ENCODE measurements around the gene PIRT.
A peak's percentile ranks its signal among the peaks of the same experiment; 100 is the strongest.

PIRT gene

DNA sequence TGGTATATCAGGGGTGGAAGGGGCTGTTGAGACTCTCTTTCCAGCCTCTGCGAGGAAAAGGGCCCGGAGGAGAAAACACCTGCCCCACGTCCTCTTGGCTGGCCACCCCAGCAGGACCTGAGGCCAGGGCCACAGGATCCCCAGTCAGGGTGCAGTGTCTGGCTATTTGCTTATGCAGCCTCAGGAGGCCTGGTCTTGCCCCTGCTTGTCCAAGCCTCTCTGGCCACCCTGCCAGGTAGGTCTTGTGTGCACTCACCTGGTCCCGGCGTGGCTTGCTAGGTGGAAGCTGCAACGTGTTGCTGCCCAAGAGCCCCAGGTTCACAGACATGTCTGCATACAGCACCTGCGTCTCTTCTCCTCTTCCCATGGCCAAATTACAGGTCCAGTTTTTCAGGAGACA, 34.5 kb downstream of the PIRT start:
- no peak overlapping the region for H4K12ac ChIP-seq (ENCODE audit: low read depth, low read length)
- no peak overlapping the region for H3K9ac ChIP-seq (ENCODE audit: low read length)
- H3K4me3 ChIP-seq (ENCODE audit: low read depth, low read length), result no peak overlapping the region
- H3K27me3 ChIP-seq (ENCODE audit: insufficient read depth, low read length), result no peaks in the 10 kb centered on the region
- H3K4me1 ChIP-seq (ENCODE audit: control insufficient read depth in 1 of 2, insufficient read depth in 2 of 2, low read length in 2 of 2), result peaks cover 0 to 6% of the 10 kb centered on the region in 2 experiments
- H3K9me3 ChIP-seq (ENCODE audit: insufficient read depth, low read depth, low read length), result peaks cover 1% of the 10 kb centered on the region
- no peak overlapping the region for H4K91ac ChIP-seq (ENCODE audit: low read depth, low read length)
- no peak overlapping the region for H2AFZ ChIP-seq (ENCODE audit: insufficient read depth, low read length, poor library complexity)
- no peak for DNase-seq
- H2BK5ac ChIP-seq (ENCODE audit: low read depth, low read length, poor library complexity), result no peak overlapping the region
- H3K36me3 ChIP-seq (ENCODE audit: control insufficient read depth in 1 of 2, insufficient read depth in 2 of 2, low read length in 2 of 2), result no peaks in the 10 kb centered on the region
- WGBS (ENCODE audit: extremely low coverage, insufficient coverage, insufficient read length), result no CpG with 5 or more reads among the region's 7 CpGs
- no peak overlapping the region for H2BK12ac ChIP-seq (ENCODE audit: low read length)
- no peak overlapping the region for H3K23ac ChIP-seq (ENCODE audit: low read length)
- no peak overlapping the region for H4K8ac ChIP-seq (ENCODE audit: low read depth, low read length)
- no peaks in the 10 kb centered on the region for H3K79me2 ChIP-seq (ENCODE audit: control insufficient read depth, insufficient read depth, low read length, poor library complexity)
- no peak overlapping the region for H3K27ac ChIP-seq (ENCODE audit: low read depth, low read length)
- H2BK120ac ChIP-seq (ENCODE audit: insufficient read depth, low read length, poor library complexity), result no peak overlapping the region
- H3K4me2 ChIP-seq (ENCODE audit: low read length), result no peak overlapping the region
- H3K4ac ChIP-seq (ENCODE audit: low read depth, low read length), result no peak overlapping the region
- no peak overlapping the region for H2AK5ac ChIP-seq (ENCODE audit: low read length)
- no peak overlapping the region for H3K18ac ChIP-seq (ENCODE audit: low read length)
- H3K79me1 ChIP-seq (ENCODE audit: low read length), result no peaks in the 10 kb centered on the region
- no peak overlapping the region for H3K14ac ChIP-seq (ENCODE audit: low read length)

- Histone ChIP-seq H3K27me3 (ENCODE audit: insufficient read depth, low read length) (no peaks in the 10 kb centered on the region), H3K14ac (ENCODE audit: low read length) (no peak overlapping the region), H2BK12ac (ENCODE audit: low read length) (no peak overlapping the region), H3K4me1 (ENCODE audit: control insufficient read depth in 1 of 2, insufficient read depth in 2 of 2, low read length in 2 of 2) (peaks cover 4 to 9% of the 10 kb centered on the region in 2 experiments), H3K9me3 (ENCODE audit: insufficient read depth, low read depth, low read length) (peaks cover 1% of the 10 kb centered on the region), H3K23ac (ENCODE audit: low read length) (no peak overlapping the region), H4K91ac (ENCODE audit: low read depth, low read length) (no peak overlapping the region), H3K79me1 (ENCODE audit: low read length) (no peaks in the 10 kb centered on the region), H4K8ac (ENCODE audit: low read depth, low read length) (no peak overlapping the region), H3K36me3 (ENCODE audit: control insufficient read depth in 1 of 2, insufficient read depth in 2 of 2, low read length in 2 of 2) (no peaks in the 10 kb centered on the region), H3K9ac (ENCODE audit: low read length) (no peak overlapping the region), H3K18ac (ENCODE audit: low read length) (no peak overlapping the region), H3K79me2 (ENCODE audit: control insufficient read depth, insufficient read depth, low read length, poor library complexity) (no peaks in the 10 kb centered on the region), H3K4me2 (ENCODE audit: low read length) (no peak overlapping the region), H3K4me3 (ENCODE audit: low read depth, low read length) (no peak overlapping the region), H2AFZ (ENCODE audit: insufficient read depth, low read length, poor library complexity) (no peak overlapping the region), H4K12ac (ENCODE audit: low read depth, low read length) (no peak overlapping the region), H3K4ac (ENCODE audit: low read depth, low read length) (no peak overlapping the region), H2BK5ac (ENCODE audit: low read depth, low read length, poor library complexity) (no peak overlapping the region), H2AK5ac (ENCODE audit: low read length) (no peak overlapping the region), H2BK120ac (ENCODE audit: insufficient read depth, low read length, poor library complexity) (no peak overlapping the region), H3K27ac (ENCODE audit: low read depth, low read length) (no peak overlapping the region)
- no peak for DNase-seq
- no CpG with 5 or more reads among the region's 14 CpGs for WGBS (ENCODE audit: extremely low coverage, insufficient coverage, insufficient read length)
Observed at GRCh38 chr17:10802496-10803284, 35.2 kb downstream of the PIRT start.

- Histone ChIP-seq H4K91ac (ENCODE audit: low read depth, low read length) (no peak overlapping the region), H3K23ac (ENCODE audit: low read length) (no peak overlapping the region), H3K27me3 (ENCODE audit: insufficient read depth, low read length) (no peaks in the 10 kb centered on the region), H3K4me3 (ENCODE audit: low read depth, low read length) (no peak overlapping the region), H3K27ac (ENCODE audit: low read depth, low read length) (no peak overlapping the region), H3K4me2 (ENCODE audit: low read length) (peak overlapping the region; percentile 26), H3K36me3 (ENCODE audit: control insufficient read depth in 1 of 2, insufficient read depth in 2 of 2, low read length in 2 of 2) (no peaks in the 10 kb centered on the region), H3K4me1 (ENCODE audit: control insufficient read depth in 1 of 2, insufficient read depth in 2 of 2, low read length in 2 of 2) (peaks cover 5 to 11% of the 10 kb centered on the region in 2 experiments), H3K9ac (ENCODE audit: low read length) (no peak overlapping the region), H4K8ac (ENCODE audit: low read depth, low read length) (no peak overlapping the region), H2AK5ac (ENCODE audit: low read length) (no peak overlapping the region), H3K4ac (ENCODE audit: low read depth, low read length) (no peak overlapping the region), H3K79me1 (ENCODE audit: low read length) (no peaks in the 10 kb centered on the region), H3K9me3 (ENCODE audit: insufficient read depth, low read depth, low read length) (peaks cover 1% of the 10 kb centered on the region), H3K79me2 (ENCODE audit: control insufficient read depth, insufficient read depth, low read length, poor library complexity) (no peaks in the 10 kb centered on the region), H2BK5ac (ENCODE audit: low read depth, low read length, poor library complexity) (no peak overlapping the region), H4K12ac (ENCODE audit: low read depth, low read length) (no peak overlapping the region), H3K14ac (ENCODE audit: low read length) (no peak overlapping the region), H3K18ac (ENCODE audit: low read length) (no peak overlapping the region), H2BK12ac (ENCODE audit: low read length) (no peak overlapping the region), H2AFZ (ENCODE audit: insufficient read depth, low read length, poor library complexity) (no peak overlapping the region), H2BK120ac (ENCODE audit: insufficient read depth, low read length, poor library complexity) (no peak overlapping the region)
- peak in 1 of 2 donors; percentile 34 for DNase-seq
- no CpG with 5 or more reads among the region's 7 CpGs for WGBS (ENCODE audit: extremely low coverage, insufficient coverage, insufficient read length)
Observed at GRCh38 chr17:10799407-10799806, 38.5 kb downstream of the PIRT start.

DNA sequence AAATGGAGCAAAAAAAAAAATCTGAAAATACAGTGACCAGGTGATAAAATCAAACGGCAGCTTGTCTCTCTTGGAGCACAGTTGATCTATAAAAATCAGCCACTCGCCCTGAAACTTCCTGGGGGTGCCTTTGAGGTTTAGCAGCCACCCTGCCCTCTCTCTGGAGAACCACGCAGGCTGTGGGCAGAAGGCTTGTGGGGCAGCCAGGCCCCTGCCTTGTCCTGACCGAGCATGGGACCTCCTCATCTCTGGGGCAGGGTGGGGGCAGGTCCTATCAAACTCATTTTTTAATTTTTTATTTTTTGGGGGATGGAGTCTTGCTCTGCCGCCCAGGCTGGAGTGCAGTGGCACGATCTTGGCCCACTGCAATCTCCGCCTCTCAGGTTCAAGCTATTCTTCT, 39.0 kb downstream of the PIRT start:
- Histone ChIP-seq H2BK120ac (ENCODE audit: insufficient read depth, low read length, poor library complexity) (no peak overlapping the region), H2AFZ (ENCODE audit: insufficient read depth, low read length, poor library complexity) (no peak overlapping the region), H2AK5ac (ENCODE audit: low read length) (no peak overlapping the region), H3K79me1 (ENCODE audit: low read length) (no peaks in the 10 kb centered on the region), H3K23ac (ENCODE audit: low read length) (no peak overlapping the region), H3K4me1 (ENCODE audit: control insufficient read depth in 1 of 2, insufficient read depth in 2 of 2, low read length in 2 of 2) (peaks cover 5 to 11% of the 10 kb centered on the region in 2 experiments), H3K4me3 (ENCODE audit: low read depth, low read length) (no peak overlapping the region), H4K8ac (ENCODE audit: low read depth, low read length) (no peak overlapping the region), H3K4ac (ENCODE audit: low read depth, low read length) (no peak overlapping the region), H3K9ac (ENCODE audit: low read length) (no peak overlapping the region), H3K14ac (ENCODE audit: low read length) (no peak overlapping the region), H3K36me3 (ENCODE audit: control insufficient read depth in 1 of 2, insufficient read depth in 2 of 2, low read length in 2 of 2) (no peaks in the 10 kb centered on the region), H2BK5ac (ENCODE audit: low read depth, low read length, poor library complexity) (no peak overlapping the region), H4K91ac (ENCODE audit: low read depth, low read length) (no peak overlapping the region), H3K18ac (ENCODE audit: low read length) (no peak overlapping the region), H4K12ac (ENCODE audit: low read depth, low read length) (no peak overlapping the region), H3K4me2 (ENCODE audit: low read length) (no peak overlapping the region), H2BK12ac (ENCODE audit: low read length) (no peak overlapping the region), H3K9me3 (ENCODE audit: insufficient read depth, low read depth, low read length) (peaks cover 1% of the 10 kb centered on the region), H3K79me2 (ENCODE audit: control insufficient read depth, insufficient read depth, low read length, poor library complexity) (no peaks in the 10 kb centered on the region), H3K27me3 (ENCODE audit: insufficient read depth, low read length) (no peaks in the 10 kb centered on the region), H3K27ac (ENCODE audit: low read depth, low read length) (no peak overlapping the region)
- WGBS (ENCODE audit: extremely low coverage, insufficient coverage, insufficient read length), result no CpG with 5 or more reads among the region's 7 CpGs
- no peak for DNase-seq

Measured in trophoblast cell (in vitro differentiated cells and primary cell).